Measurements from ENCODE around the gene AOC1.
"Not testable (repeated sequence)": the region's sequence is repeated elsewhere in the genome, so short reads cannot be mapped to it uniquely, and the experiment has no call there.

The AOC1 gene

GRCh38 chr7:150902078-150903033, 50.0 kb downstream of the AOC1 start:
- H3K27ac Mint-ChIP-seq = peak overlapping the region in 2 of 3 experiments; percentile 15 to 34
- H3K27me3 Mint-ChIP-seq (ENCODE audit: low read depth) = peaks cover 32% of the 10 kb centered on the region
- H3K4me3 Mint-ChIP-seq = no peak overlapping the region
- H3K9me3 Mint-ChIP-seq = no peaks in the 10 kb centered on the region
- peaks cover 29% of the 10 kb centered on the region for H3K4me1 Mint-ChIP-seq
- no peaks in the 10 kb centered on the region for H3K36me3 Mint-ChIP-seq (ENCODE audit: low read depth)
- TF ChIP-seq CTCF (IDR thresholded peaks at IDR 0.05; ENCODE audit: unreplicated experiment in 3 of 3) = no peak

- peaks cover 25% of the 10 kb centered on the region for H3K4me1 Mint-ChIP-seq
- no peak overlapping the region for H3K4me3 Mint-ChIP-seq
- H3K9me3 Mint-ChIP-seq = no peaks in the 10 kb centered on the region
- H3K36me3 Mint-ChIP-seq (ENCODE audit: low read depth) = no peaks in the 10 kb centered on the region
- H3K27me3 Mint-ChIP-seq (ENCODE audit: low read depth) = peaks cover 21% of the 10 kb centered on the region
- TF ChIP-seq CTCF (IDR thresholded peaks at IDR 0.05; ENCODE audit: unreplicated experiment in 3 of 3) = no peak
- H3K27ac Mint-ChIP-seq = peak overlapping the region in 1 of 3 experiments; percentile 15
These were observed 51.3 kb downstream of the AOC1 start for GRCh38 chr7:150903606-150904005.

GRCh38 chr7:150904011-150904909, 51.9 kb downstream of the AOC1 start:
- H3K4me3 Mint-ChIP-seq = no peak overlapping the region
- peaks cover 19% of the 10 kb centered on the region for H3K27me3 Mint-ChIP-seq (ENCODE audit: low read depth)
- H3K27ac Mint-ChIP-seq = peak overlapping the region in 1 of 3 experiments; percentile 15
- peaks cover 23% of the 10 kb centered on the region for H3K4me1 Mint-ChIP-seq
- no peak for TF ChIP-seq CTCF (IDR thresholded peaks at IDR 0.05; ENCODE audit: unreplicated experiment in 3 of 3)
- H3K36me3 Mint-ChIP-seq (ENCODE audit: low read depth) = no peaks in the 10 kb centered on the region
- H3K9me3 Mint-ChIP-seq = no peaks in the 10 kb centered on the region

- no peak for TF ChIP-seq CTCF (IDR thresholded peaks at IDR 0.05; ENCODE audit: unreplicated experiment in 3 of 3)
- H3K36me3 Mint-ChIP-seq (ENCODE audit: low read depth) = peaks cover 4% of the 10 kb centered on the region
- H3K27me3 Mint-ChIP-seq (ENCODE audit: low read depth) = peaks cover 10% of the 10 kb centered on the region
- H3K4me1 Mint-ChIP-seq = no peaks in the 10 kb centered on the region
- H3K9me3 Mint-ChIP-seq = no peaks in the 10 kb centered on the region
- no peak overlapping the region for H3K27ac Mint-ChIP-seq
- H3K4me3 Mint-ChIP-seq = no peak overlapping the region
These were observed 55.9 kb downstream of the AOC1 start for GRCh38 chr7:150908173-150908572.

- Mint-ChIP-seq H3K4me3 (no peak overlapping the region), H3K4me1 (no peaks in the 10 kb centered on the region), H3K27me3 (ENCODE audit: low read depth) (peaks cover 18% of the 10 kb centered on the region), H3K9me3 (no peaks in the 10 kb centered on the region), H3K36me3 (ENCODE audit: low read depth) (peaks cover 4% of the 10 kb centered on the region), H3K27ac (no peak overlapping the region)
- no peak for TF ChIP-seq CTCF (IDR thresholded peaks at IDR 0.05; ENCODE audit: unreplicated experiment in 3 of 3)
These were observed 57.1 kb downstream of the AOC1 start for GRCh38 chr7:150909200-150909995.

GRCh38 chr7:150910305-150910995, 58.1 kb downstream of the AOC1 start:
- H3K27ac Mint-ChIP-seq = not testable (repeated sequence)

More at GRCh38 chr7:150910305-150910995, 58.1 kb downstream of the AOC1 start:
- not testable (repeated sequence) for H3K36me3 Mint-ChIP-seq (ENCODE audit: low read depth); H3K9me3 Mint-ChIP-seq; H3K4me3 Mint-ChIP-seq; H3K4me1 Mint-ChIP-seq
- peaks cover 19% of the 10 kb centered on the region for H3K27me3 Mint-ChIP-seq (ENCODE audit: low read depth)
